Measurements from ENCODE around the gene CLIP3. TPM values are rescaled to one million over a fixed set of nuclear protein-coding genes. Genes with fewer than 3 reads are reported as not detected.

Gene CLIP3
- total and polyA plus RNA-seq, 2 experiments from 2014 or later: 14.9 to 49.0 TPM

DNA sequence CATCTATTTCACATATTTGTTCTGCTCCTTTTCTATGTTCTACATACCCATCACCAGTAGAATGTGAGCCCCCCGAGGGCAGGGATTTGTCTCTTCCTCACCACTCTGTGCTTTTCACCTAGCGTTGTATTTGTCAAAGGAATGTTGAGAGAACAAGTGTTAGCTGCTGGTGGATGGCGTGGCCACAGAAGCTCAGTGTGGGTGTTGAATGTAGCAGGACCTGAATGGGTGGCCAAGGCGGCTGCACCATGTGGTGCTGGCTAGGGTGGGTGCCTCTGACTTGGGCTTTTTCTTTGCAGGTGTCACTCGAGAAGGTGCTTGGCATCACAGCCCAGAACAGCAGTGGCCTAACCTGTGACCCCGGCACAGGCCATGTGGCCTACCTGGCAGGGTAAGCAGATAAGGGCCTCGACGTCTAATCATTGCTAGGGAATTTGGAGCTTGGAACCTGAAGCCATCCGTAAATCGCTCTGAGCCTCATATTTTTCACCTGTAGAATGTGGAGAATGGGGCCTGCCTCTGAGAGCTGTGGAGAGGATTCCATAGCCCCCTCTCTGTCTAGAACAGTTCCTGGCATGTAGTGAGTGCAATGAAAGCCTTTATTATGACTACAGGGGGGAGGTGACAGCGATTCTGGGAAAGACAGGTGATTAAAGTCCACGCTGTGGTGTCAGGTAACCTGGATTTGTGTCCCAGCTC is 26.0 kb upstream of the CLIP3 start:
- no peaks in the 10 kb centered on the region for H3K4me1 ChIP-seq (ENCODE audit: insufficient read depth)
- H3K4me3 ChIP-seq: no peak overlapping the region
- DNase-seq: no peak
- no peaks in the 10 kb centered on the region for H3K9me2 ChIP-seq (ENCODE audit: insufficient read depth)
- peaks cover 26% of the 10 kb centered on the region for H3K79me2 ChIP-seq (ENCODE audit: insufficient read depth)
- no peak overlapping the region for H3K4me2 ChIP-seq (ENCODE audit: unreplicated experiment)
- no peak overlapping the region for H3K9ac ChIP-seq
- no peak overlapping the region for H3K27ac ChIP-seq
- H3K27me3 ChIP-seq (replicated peaks; ENCODE audit: insufficient read depth): no peaks in the 10 kb centered on the region
- H3F3A ChIP-seq (ENCODE audit: insufficient read depth): peaks cover 2% of the 10 kb centered on the region
- WGBS, 2 experiments (ENCODE audit: low coverage in 1 of 2, low lambda C conversion rate in 2 of 2, missing lambda C conversion rate in 2 of 2): 95% methylated on average over 12 of the region's 12 CpGs
- TF ChIP-seq EZH2phosphoT487 (IDR thresholded peaks at IDR 0.05; ENCODE audit: insufficient read depth, low read depth) (no peak), EZH2 (IDR thresholded peaks at IDR 0.05; ENCODE audit: insufficient read depth, poor library complexity, severe bottlenecking) (no peak)
- no peaks in the 10 kb centered on the region for H3K36me3 ChIP-seq (ENCODE audit: low read depth)
- in situ Hi-C loops (cut with MboI): no loop called here
- no peak overlapping the region for H2AFZ ChIP-seq
- no peaks in the 10 kb centered on the region for H4K20me1 ChIP-seq (ENCODE audit: insufficient read depth)
- H3K9me3 ChIP-seq (ENCODE audit: low read depth): no peaks in the 10 kb centered on the region

GRCh38 chr19:36054733-36055686 is 22.3 kb upstream of the CLIP3 start, which contains the start of gene WDR62:
TSS of gene WDR62 (plus strand) at chr19:36054897. CDS start at chr19:36054972, 75 bp downstream.
- H3K4me1 ChIP-seq (ENCODE audit: insufficient read depth): peaks cover 5% of the 10 kb centered on the region
- peak within 1 kb of the TSS; percentile 83 for H3K9ac ChIP-seq
- no peaks in the 10 kb centered on the region for H3K36me3 ChIP-seq (ENCODE audit: low read depth)
- in situ Hi-C loops (cut with MboI): no loop called here
- no peaks in the 10 kb centered on the region for H4K20me1 ChIP-seq (ENCODE audit: insufficient read depth)
- peaks cover 14% of the 10 kb centered on the region for H3F3A ChIP-seq (ENCODE audit: insufficient read depth)
- H2AFZ ChIP-seq: peak within 1 kb of the TSS; percentile 94
- peak; percentile 98 for DNase-seq
- TF ChIP-seq EZH2 (IDR thresholded peaks at IDR 0.05; ENCODE audit: insufficient read depth, poor library complexity, severe bottlenecking): no peak
- no peak for TF ChIP-seq EZH2phosphoT487 (IDR thresholded peaks at IDR 0.05; ENCODE audit: insufficient read depth, low read depth)
- peaks cover 38% of the 10 kb centered on the region for H3K79me2 ChIP-seq (ENCODE audit: insufficient read depth)
- H3K27me3 ChIP-seq (replicated peaks; ENCODE audit: insufficient read depth): no peaks in the 10 kb centered on the region
- H3K27ac ChIP-seq: peak within 1 kb of the TSS; percentile 91
- H3K4me2 ChIP-seq (ENCODE audit: unreplicated experiment): peak within 1 kb of the TSS; percentile 91
- peak within 1 kb of the TSS; percentile 86 for H3K4me3 ChIP-seq
- no peaks in the 10 kb centered on the region for H3K9me2 ChIP-seq (ENCODE audit: insufficient read depth)
- 2 to 3% methylated on average over 50 to 69 of the region's 76 CpGs for WGBS, 2 experiments (ENCODE audit: low coverage in 1 of 2, low lambda C conversion rate in 2 of 2, missing lambda C conversion rate in 2 of 2)
- no peaks in the 10 kb centered on the region for H3K9me3 ChIP-seq (ENCODE audit: low read depth)

GRCh38 chr19:36054119-36054732 is 21.6 kb upstream of the CLIP3 start, which contains the start of gene THAP8:
TSS of gene THAP8 (minus strand) at chr19:36054285. CDS start at chr19:36054217, 68 bp downstream.
- in situ Hi-C loops (cut with MboI): no loop called here
- peaks cover 5% of the 10 kb centered on the region for H3K4me1 ChIP-seq (ENCODE audit: insufficient read depth)
- H3F3A ChIP-seq (ENCODE audit: insufficient read depth): peaks cover 14% of the 10 kb centered on the region
- H3K9me3 ChIP-seq (ENCODE audit: low read depth): no peaks in the 10 kb centered on the region
- peak within 1 kb of the TSS; percentile 94 for H2AFZ ChIP-seq
- H3K27ac ChIP-seq: peak within 1 kb of the TSS; percentile 91
- no peaks in the 10 kb centered on the region for H4K20me1 ChIP-seq (ENCODE audit: insufficient read depth)
- no peaks in the 10 kb centered on the region for H3K9me2 ChIP-seq (ENCODE audit: insufficient read depth)
- H3K9ac ChIP-seq: peak within 1 kb of the TSS; percentile 83
- WGBS, 2 experiments (ENCODE audit: low coverage in 1 of 2, low lambda C conversion rate in 2 of 2, missing lambda C conversion rate in 2 of 2): 1 to 2% methylated on average over 44 to 56 of the region's 56 CpGs
- peak within 1 kb of the TSS; percentile 86 for H3K4me3 ChIP-seq
- H3K4me2 ChIP-seq (ENCODE audit: unreplicated experiment): peak within 1 kb of the TSS; percentile 91
- peak; percentile 100 for DNase-seq
- peaks cover 38% of the 10 kb centered on the region for H3K79me2 ChIP-seq (ENCODE audit: insufficient read depth)
- H3K27me3 ChIP-seq (replicated peaks; ENCODE audit: insufficient read depth): no peaks in the 10 kb centered on the region
- TF ChIP-seq EZH2phosphoT487 (IDR thresholded peaks at IDR 0.05; ENCODE audit: insufficient read depth, low read depth) (no peak), EZH2 (IDR thresholded peaks at IDR 0.05; ENCODE audit: insufficient read depth, poor library complexity, severe bottlenecking) (no peak)
- no peaks in the 10 kb centered on the region for H3K36me3 ChIP-seq (ENCODE audit: low read depth)

- Histone ChIP-seq H3K4me3 (no peak overlapping the region), H3K27ac (no peak overlapping the region), H2AFZ (no peak overlapping the region), H3K27me3 (replicated peaks; ENCODE audit: insufficient read depth) (no peaks in the 10 kb centered on the region), H3K79me2 (ENCODE audit: insufficient read depth) (peaks cover 25% of the 10 kb centered on the region), H4K20me1 (ENCODE audit: insufficient read depth) (no peaks in the 10 kb centered on the region), H3K9me3 (ENCODE audit: low read depth) (no peaks in the 10 kb centered on the region), H3K9ac (no peak overlapping the region), H3K4me2 (ENCODE audit: unreplicated experiment) (no peak overlapping the region), H3K36me3 (ENCODE audit: low read depth) (no peaks in the 10 kb centered on the region), H3K9me2 (ENCODE audit: insufficient read depth) (no peaks in the 10 kb centered on the region), H3K4me1 (ENCODE audit: insufficient read depth) (peaks cover 8% of the 10 kb centered on the region), H3F3A (ENCODE audit: insufficient read depth) (peaks cover 14% of the 10 kb centered on the region)
- whole genome bisulfite sequencing, 2 experiments (ENCODE audit: low coverage in 1 of 2, low lambda C conversion rate in 2 of 2, missing lambda C conversion rate in 2 of 2): 88 to 98% methylated on average over 4 of the region's 4 CpGs
- DNase-seq: no peak
- in situ Hi-C loops (cut with MboI): no loop called here
- no peak for TF ChIP-seq EZH2phosphoT487 (IDR thresholded peaks at IDR 0.05; ENCODE audit: insufficient read depth, low read depth)
- no peak for TF ChIP-seq EZH2 (IDR thresholded peaks at IDR 0.05; ENCODE audit: insufficient read depth, poor library complexity, severe bottlenecking)
Measured at GRCh38 chr19:36051637-36052036, 19.0 kb upstream of the CLIP3 start.
